ENCODE data around the gene METTL14.

The METTL14 gene

GRCh38 chr4:118761397-118762016, 76.3 kb downstream of the METTL14 start:
- no peaks in the 10 kb centered on the region for H3K9me2 ChIP-seq (replicated peaks; ENCODE audit: low read depth, low read length)
- H3K9me3 ChIP-seq (ENCODE audit: insufficient read depth, low read depth, low read length): no peaks in the 10 kb centered on the region
- no peaks in the 10 kb centered on the region for H3F3A ChIP-seq (ENCODE audit: low read depth)
- no peaks in the 10 kb centered on the region for H3K79me2 ChIP-seq (ENCODE audit: insufficient read depth, low read length)
- TF ChIP-seq EZH2phosphoT487 (IDR thresholded peaks at IDR 0.05; ENCODE audit: borderline replicate concordance): no peak
- no peak overlapping the region for H3K4me2 ChIP-seq (ENCODE audit: low read depth, low read length, poor library complexity, severe bottlenecking)
- H3K9ac ChIP-seq (ENCODE audit: low read depth, low read length, poor library complexity, severe bottlenecking): no peak overlapping the region
- H3K4me1 ChIP-seq (ENCODE audit: insufficient read depth, low read length, poor library complexity, severe bottlenecking): no peaks in the 10 kb centered on the region
- no peak overlapping the region for H3K4me3 ChIP-seq (ENCODE audit: low read length, poor library complexity, severe bottlenecking)
- H3K36me3 ChIP-seq (ENCODE audit: insufficient read depth, low read length): peaks cover 46% of the 10 kb centered on the region; the same call in 1 of the 2 replicates
- H3K27me3 ChIP-seq (ENCODE audit: insufficient read depth, low read length, poor library complexity, severe bottlenecking): no peaks in the 10 kb centered on the region
- no peaks in the 10 kb centered on the region for H4K20me1 ChIP-seq (ENCODE audit: insufficient read depth, low read length, poor library complexity, severe bottlenecking)
- no peak overlapping the region for H2AFZ ChIP-seq (ENCODE audit: low read length)

DNA sequence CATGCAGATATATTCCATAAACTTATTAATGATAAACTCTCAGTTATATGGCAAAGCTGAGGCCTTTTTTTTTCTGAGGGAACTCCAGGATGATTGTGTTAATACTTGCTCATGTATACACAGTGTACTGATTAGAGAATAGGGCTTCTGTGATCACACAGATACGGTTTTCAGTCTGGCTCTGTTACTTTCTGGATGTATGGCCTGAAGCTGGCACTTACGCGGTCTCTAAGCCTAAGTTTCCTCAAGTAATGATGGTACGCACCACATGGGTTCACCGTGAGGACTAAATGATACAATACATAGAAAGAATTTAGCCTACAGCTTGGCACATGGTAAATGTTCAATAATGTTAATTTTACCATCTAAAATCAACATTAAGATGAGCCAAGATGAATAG, 77.0 kb downstream of the METTL14 start:
- H3K4me2 ChIP-seq (ENCODE audit: low read depth, low read length, poor library complexity, severe bottlenecking): no peak overlapping the region
- H3K27me3 ChIP-seq (ENCODE audit: insufficient read depth, low read length, poor library complexity, severe bottlenecking): no peaks in the 10 kb centered on the region
- H3K9me2 ChIP-seq (replicated peaks; ENCODE audit: low read depth, low read length): no peaks in the 10 kb centered on the region
- H4K20me1 ChIP-seq (ENCODE audit: insufficient read depth, low read length, poor library complexity, severe bottlenecking): no peaks in the 10 kb centered on the region
- no peaks in the 10 kb centered on the region for H3K9me3 ChIP-seq (ENCODE audit: insufficient read depth, low read depth, low read length)
- H3K4me1 ChIP-seq (ENCODE audit: insufficient read depth, low read length, poor library complexity, severe bottlenecking): no peaks in the 10 kb centered on the region
- no peak overlapping the region for H3K9ac ChIP-seq (ENCODE audit: low read depth, low read length, poor library complexity, severe bottlenecking)
- peaks cover 46% of the 10 kb centered on the region; the same call in 1 of the 2 replicates for H3K36me3 ChIP-seq (ENCODE audit: insufficient read depth, low read length)
- no peaks in the 10 kb centered on the region for H3K79me2 ChIP-seq (ENCODE audit: insufficient read depth, low read length)
- H2AFZ ChIP-seq (ENCODE audit: low read length): no peak overlapping the region
- TF ChIP-seq, protein P1, sequence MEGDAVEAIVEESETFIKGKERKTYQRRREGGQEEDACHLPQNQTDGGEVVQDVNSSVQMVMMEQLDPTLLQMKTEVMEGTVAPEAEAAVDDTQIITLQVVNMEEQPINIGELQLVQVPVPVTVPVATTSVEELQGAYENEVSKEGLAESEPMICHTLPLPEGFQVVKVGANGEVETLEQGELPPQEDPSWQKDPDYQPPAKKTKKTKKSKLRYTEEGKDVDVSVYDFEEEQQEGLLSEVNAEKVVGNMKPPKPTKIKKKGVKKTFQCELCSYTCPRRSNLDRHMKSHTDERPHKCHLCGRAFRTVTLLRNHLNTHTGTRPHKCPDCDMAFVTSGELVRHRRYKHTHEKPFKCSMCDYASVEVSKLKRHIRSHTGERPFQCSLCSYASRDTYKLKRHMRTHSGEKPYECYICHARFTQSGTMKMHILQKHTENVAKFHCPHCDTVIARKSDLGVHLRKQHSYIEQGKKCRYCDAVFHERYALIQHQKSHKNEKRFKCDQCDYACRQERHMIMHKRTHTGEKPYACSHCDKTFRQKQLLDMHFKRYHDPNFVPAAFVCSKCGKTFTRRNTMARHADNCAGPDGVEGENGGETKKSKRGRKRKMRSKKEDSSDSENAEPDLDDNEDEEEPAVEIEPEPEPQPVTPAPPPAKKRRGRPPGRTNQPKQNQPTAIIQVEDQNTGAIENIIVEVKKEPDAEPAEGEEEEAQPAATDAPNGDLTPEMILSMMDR (conservative IDR thresholded peaks at IDR 0.05; ENCODE audit: low read length): no peak
- no peak for TF ChIP-seq EZH2phosphoT487 (IDR thresholded peaks at IDR 0.05; ENCODE audit: borderline replicate concordance)
- H3K4me3 ChIP-seq (ENCODE audit: low read length, poor library complexity, severe bottlenecking): no peak overlapping the region
- no peaks in the 10 kb centered on the region for H3F3A ChIP-seq (ENCODE audit: low read depth)

GRCh38 chr4:118762730-118763477, 77.7 kb downstream of the METTL14 start:
- Histone ChIP-seq H3F3A (ENCODE audit: low read depth) (no peaks in the 10 kb centered on the region), H3K4me2 (ENCODE audit: low read depth, low read length, poor library complexity, severe bottlenecking) (no peak overlapping the region), H3K9me3 (ENCODE audit: insufficient read depth, low read depth, low read length) (no peaks in the 10 kb centered on the region), H2AFZ (ENCODE audit: low read length) (no peak overlapping the region), H3K4me3 (ENCODE audit: low read length, poor library complexity, severe bottlenecking) (no peak overlapping the region), H3K27me3 (ENCODE audit: insufficient read depth, low read length, poor library complexity, severe bottlenecking) (no peaks in the 10 kb centered on the region), H3K4me1 (ENCODE audit: insufficient read depth, low read length, poor library complexity, severe bottlenecking) (no peaks in the 10 kb centered on the region), H4K20me1 (ENCODE audit: insufficient read depth, low read length, poor library complexity, severe bottlenecking) (no peaks in the 10 kb centered on the region), H3K36me3 (ENCODE audit: insufficient read depth, low read length) (peaks cover 47% of the 10 kb centered on the region), H3K9ac (ENCODE audit: low read depth, low read length, poor library complexity, severe bottlenecking) (no peak overlapping the region), H3K9me2 (replicated peaks; ENCODE audit: low read depth, low read length) (no peaks in the 10 kb centered on the region), H3K79me2 (ENCODE audit: insufficient read depth, low read length) (no peaks in the 10 kb centered on the region)
- TF ChIP-seq, protein P1 (conservative IDR thresholded peaks at IDR 0.05; ENCODE audit: low read length): no peak
- TF ChIP-seq EZH2phosphoT487 (IDR thresholded peaks at IDR 0.05; ENCODE audit: borderline replicate concordance): no peak
